SKM-1 (cell line): ENCODE results near the gene ACER3.

Experiments used
- DNase-seq: peaks from one replicate; lab custom pipeline; 2025; ENCODE audit not compliant: unreplicated experiment; lab: John Stamatoyannopoulos, UW

Gene ACER3

GRCh38 chr11:77072851-77073327 is 212.2 kb downstream of the ACER3 start:
- DNase-seq: no peak

- DNase-seq: peak; percentile 4
Measured at GRCh38 chr11:77073328-77074001, 212.7 kb downstream of the ACER3 start.

GRCh38 chr11:77074205-77074604 is 213.5 kb downstream of the ACER3 start:
- DNase-seq: no peak

- DNase-seq: no peak
Measured at GRCh38 chr11:77074626-77075221, 214.0 kb downstream of the ACER3 start.

- DNase-seq: no peak
Measured at GRCh38 chr11:77075425-77075905, 214.7 kb downstream of the ACER3 start.
